Stimulated activated naive CD8-positive, alpha-beta T cell treated with anti-CD3 and anti-CD28 coated beads, Interleukin-15, Interleukin-2, amounts not matched to agents 100 ng/mL and 50 ng/mL, for 24 hours (primary cell): ENCODE data around the gene SELENOV.

Source experiments
- H3K27ac Mint-ChIP-seq: one replicate; pipeline ENCODE4 v1.8.0; 2021; ENCODE audit warnings: mild to moderate bottlenecking, mixed read lengths
- H3K27me3 Mint-ChIP-seq: one replicate; pipeline ENCODE4 v1.8.0; 2021; ENCODE audit warnings: mixed read lengths
- H3K36me3 Mint-ChIP-seq: one replicate; pipeline ENCODE4 v1.8.0; 2021; ENCODE audit warnings: low read depth, mixed read lengths
- H3K4me1 Mint-ChIP-seq: one replicate; pipeline ENCODE4 v1.8.0; 2021; ENCODE audit warnings: low read depth, mixed read lengths
- H3K4me3 Mint-ChIP-seq: one replicate; pipeline ENCODE4 v1.8.0; 2021; ENCODE audit warnings: mild to moderate bottlenecking, mixed read lengths
- H3K9me3 Mint-ChIP-seq: one replicate; pipeline ENCODE4 v1.8.0; 2021; ENCODE audit warnings: mixed read lengths

The SELENOV gene

DNA sequence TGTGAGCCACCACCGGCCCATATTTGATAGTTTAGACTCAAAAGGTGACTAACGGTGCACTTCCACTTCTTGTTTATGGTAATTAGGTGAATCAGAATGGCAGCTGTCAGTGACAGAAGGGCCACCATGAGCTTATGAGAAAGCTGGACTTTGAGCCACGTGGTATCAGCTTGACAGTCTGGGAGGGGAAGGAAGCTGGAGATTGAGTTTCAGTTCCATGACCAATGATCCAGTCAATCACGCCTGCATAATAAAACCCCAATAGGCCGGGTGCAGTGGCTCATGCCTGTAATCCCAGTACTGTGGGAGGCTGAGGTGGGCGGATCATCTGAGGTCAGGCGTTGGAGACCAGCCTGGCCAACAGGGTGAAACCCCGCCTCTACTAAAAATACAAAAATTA, 9.6 kb downstream of the SELENOV start:
- Mint-ChIP-seq H3K27ac (no peak overlapping the region), H3K36me3 (peaks cover 9% of the 10 kb centered on the region)

DNA sequence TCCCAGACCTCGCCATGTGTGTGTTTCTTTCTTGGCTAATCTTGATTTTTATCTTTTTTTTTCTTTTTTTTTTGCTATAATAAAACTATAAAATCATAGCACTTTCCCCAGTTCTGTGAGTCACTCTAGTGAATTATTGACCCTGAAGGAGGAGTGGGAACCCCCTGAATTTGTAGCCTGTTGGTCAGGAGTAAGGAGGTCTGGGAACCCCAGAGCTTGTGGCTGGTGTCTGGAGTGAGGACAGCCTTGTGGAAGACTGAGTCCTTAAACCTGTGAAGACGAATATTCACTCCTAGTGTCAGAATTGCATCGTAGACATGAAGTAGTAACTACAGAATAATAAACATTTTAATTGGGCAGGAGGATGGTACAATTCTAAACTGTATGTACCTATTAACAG, 10.3 kb downstream of the SELENOV start:
- Mint-ChIP-seq H3K36me3 (peaks cover 9% of the 10 kb centered on the region), H3K4me3 (no peak overlapping the region), H3K27me3 (no peaks in the 10 kb centered on the region), H3K9me3 (no peaks in the 10 kb centered on the region), H3K27ac (no peak overlapping the region), H3K4me1 (peaks cover 13% of the 10 kb centered on the region)

More for the DNA sequence above, 9.6 kb downstream of the SELENOV start:
- Mint-ChIP-seq H3K27me3 (no peaks in the 10 kb centered on the region), H3K4me1 (peaks cover 13% of the 10 kb centered on the region), H3K4me3 (no peak overlapping the region), H3K9me3 (no peaks in the 10 kb centered on the region)

DNA sequence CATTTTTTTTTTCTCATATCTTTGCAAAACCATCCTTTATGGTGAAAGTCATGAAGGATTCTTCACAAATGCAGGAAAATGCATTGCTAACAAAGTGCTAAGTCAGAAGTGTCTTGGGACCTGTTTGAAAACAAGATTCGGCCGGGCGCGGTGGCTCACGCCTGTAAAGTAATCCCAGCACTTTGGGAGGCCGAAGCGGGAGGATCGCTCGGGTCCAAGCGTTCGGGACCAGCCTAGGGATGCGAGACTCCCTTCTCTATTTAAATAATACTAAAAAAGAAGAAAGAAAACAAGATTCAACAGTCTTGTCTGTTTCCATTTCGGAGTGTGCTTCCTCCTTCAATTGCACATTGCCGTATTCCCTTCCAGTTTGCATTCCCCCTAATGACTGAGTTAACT, 16.9 kb downstream of the SELENOV start:
- no peaks in the 10 kb centered on the region for H3K9me3 Mint-ChIP-seq
- no peaks in the 10 kb centered on the region for H3K27me3 Mint-ChIP-seq
- H3K27ac Mint-ChIP-seq, result peak overlapping the region; percentile 73
- peak overlapping the region; percentile 92 for H3K4me3 Mint-ChIP-seq
- peaks cover 6% of the 10 kb centered on the region for H3K36me3 Mint-ChIP-seq
- peaks cover 29% of the 10 kb centered on the region for H3K4me1 Mint-ChIP-seq

DNA sequence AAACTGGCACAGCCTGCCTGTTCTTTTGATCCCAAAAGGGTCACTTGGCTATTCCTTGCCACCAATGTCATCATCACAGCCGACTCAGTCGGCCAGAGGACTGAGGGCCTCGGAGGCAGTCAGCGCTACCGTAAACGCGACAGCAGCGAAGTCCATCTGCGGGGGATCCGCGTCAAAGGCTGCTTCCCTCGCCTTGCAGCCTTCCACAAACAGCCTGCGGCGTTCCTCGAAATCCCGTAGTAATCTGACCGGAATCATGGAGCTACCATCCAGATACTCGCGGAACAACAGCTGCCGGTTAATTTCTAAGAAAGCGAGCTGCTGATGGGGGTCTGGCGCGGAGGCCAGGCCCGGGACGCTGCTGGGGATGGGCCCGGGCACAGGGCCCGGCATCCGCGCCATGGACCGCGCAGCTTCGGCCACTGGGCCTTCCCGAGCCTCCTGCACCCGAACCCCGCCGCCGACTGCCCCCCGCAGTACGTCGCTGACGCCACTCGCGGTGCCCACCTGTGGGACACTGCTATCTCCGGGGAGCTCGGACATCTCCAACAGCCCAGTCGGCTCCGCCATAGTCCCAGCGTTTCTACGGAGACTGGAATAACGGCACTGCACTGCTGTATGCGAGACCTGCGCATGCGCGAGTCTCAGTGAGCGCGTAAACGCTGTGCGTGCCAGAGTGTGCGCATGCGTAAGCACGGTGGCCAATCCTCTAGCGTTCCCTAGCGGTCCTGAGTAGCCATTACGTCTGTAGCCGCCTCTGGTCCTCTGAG, 17.5 kb downstream of the SELENOV start, which contains the start of gene EID2B:
Gene EID2B, minus strand, starts transcription at position 620 of the 770 bp plus-strand sequence. Its CDS starts 50 bp downstream, at position 570.
- Mint-ChIP-seq H3K27me3 (no peaks in the 10 kb centered on the region), H3K27ac (peak within 1 kb of the TSS; percentile 73), H3K36me3 (peaks cover 6% of the 10 kb centered on the region), H3K9me3 (no peaks in the 10 kb centered on the region), H3K4me3 (peak within 1 kb of the TSS; percentile 92), H3K4me1 (peaks cover 31% of the 10 kb centered on the region)

DNA sequence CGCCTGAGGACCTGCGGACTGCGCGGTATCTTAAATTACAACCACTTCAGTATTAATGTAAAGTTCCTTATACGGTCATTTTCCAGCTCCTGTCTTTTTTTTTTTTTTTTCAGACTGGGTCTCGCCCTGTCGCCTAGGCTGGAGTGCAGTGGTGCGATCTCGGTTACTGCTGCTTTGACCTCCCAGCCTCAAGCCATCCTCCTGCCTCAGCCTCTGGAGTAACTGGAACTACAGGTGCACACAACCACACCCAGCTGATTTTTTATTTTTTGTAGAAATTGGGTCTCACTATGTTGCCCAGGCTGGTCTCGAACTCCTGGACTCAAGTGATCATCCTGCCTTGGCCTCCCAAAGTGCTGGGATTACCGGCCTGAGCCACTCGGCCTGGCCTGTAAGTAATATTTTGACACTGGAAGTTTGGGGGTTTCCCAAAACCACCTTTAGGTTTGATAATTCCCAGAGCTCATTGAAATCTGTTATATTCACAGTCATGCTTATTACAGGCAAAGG, 18.1 kb downstream of the SELENOV start:
- Mint-ChIP-seq H3K4me1 (peaks cover 38% of the 10 kb centered on the region), H3K27ac (peak overlapping the region; percentile 72)

DNA sequence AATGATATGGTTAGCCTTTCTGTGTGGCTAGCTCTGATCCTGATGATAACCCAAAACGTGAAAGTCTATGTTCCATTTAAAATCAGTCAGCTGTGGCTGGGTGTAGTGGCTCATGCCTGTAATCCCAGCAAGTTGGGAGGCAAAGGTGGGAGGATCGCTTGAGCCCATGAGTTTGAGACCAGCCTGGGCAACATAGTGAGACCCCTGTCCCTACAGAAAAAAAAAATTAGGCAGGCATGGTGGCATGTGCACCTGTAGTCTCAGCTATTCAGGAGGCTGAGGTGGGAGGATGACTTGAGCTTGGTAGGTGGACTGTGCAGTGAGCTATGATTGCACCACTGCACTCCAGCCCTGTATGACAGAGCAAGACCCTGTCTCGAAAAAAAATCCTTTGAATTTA, 18.9 kb downstream of the SELENOV start:
- peaks cover 40% of the 10 kb centered on the region for H3K4me1 Mint-ChIP-seq
- H3K36me3 Mint-ChIP-seq, result peaks cover 6% of the 10 kb centered on the region
- no peaks in the 10 kb centered on the region for H3K9me3 Mint-ChIP-seq
- H3K4me3 Mint-ChIP-seq, result no peak overlapping the region
- no peaks in the 10 kb centered on the region for H3K27me3 Mint-ChIP-seq
- no peak overlapping the region for H3K27ac Mint-ChIP-seq

More for the DNA sequence above, 18.1 kb downstream of the SELENOV start:
- Mint-ChIP-seq H3K27me3 (no peaks in the 10 kb centered on the region), H3K9me3 (no peaks in the 10 kb centered on the region), H3K36me3 (peaks cover 7% of the 10 kb centered on the region), H3K4me3 (peak overlapping the region; percentile 92)

DNA sequence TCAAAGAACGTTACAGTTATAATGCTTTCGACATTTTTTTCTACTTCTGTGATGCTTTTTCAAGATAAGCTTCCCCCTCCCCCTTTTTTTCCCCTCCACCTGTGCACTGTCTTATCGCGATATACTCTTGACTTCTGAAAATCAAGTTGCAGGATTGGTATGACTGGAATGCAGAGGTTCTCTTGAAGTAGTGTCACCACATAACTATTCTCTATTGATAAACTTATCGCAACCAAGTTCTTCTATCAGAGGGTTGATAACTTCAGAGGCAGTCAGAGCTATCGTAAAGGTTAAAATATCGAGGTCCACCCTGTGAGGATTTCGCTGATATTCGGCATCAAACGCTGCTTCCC, 24.2 kb downstream of the SELENOV start:
- Mint-ChIP-seq H3K27me3 (no peaks in the 10 kb centered on the region), H3K9me3 (no peaks in the 10 kb centered on the region), H3K27ac (peak overlapping the region; percentile 91), H3K36me3 (peaks cover 6% of the 10 kb centered on the region), H3K4me1 (peaks cover 52% of the 10 kb centered on the region), H3K4me3 (peak overlapping the region; percentile 86)

DNA sequence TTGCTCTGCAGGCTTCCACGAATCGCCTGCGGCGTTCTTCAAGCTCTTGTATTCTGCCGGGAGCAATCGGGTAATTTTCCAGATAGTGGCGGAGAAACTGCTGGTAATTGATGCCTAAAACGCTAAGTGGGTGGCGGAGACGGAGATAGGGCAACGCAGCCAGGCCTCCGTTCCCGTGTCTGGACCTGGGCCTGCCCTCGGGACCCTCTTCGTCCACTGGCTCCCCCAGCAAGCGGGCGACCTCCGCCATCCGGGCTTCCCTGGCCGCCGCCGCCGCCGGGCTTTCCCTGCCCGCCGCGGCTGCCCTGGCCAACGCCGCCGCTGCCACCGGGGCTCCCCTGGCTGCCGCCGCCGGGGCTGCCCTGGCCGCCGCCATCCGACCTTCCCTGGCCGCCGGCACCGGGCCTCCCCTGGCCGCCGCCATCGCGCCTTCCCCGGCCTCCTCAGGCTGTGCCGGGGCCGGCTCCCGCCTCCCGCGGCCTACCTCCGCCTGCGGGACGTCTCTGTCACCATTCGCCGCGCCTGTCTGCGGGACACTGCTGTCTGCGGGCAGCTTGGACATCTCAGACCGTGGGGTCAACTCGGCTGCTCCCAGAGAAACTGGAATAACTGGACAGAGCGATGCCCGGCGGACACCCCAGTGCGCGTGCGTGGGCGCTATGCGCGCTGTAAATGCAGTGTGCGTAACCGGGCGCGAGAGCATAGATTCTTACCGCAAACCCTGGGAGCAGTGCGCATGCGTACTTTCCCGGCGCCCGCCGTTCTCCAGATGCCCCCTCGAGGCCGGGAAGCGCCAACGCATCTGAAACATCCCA, 24.8 kb downstream of the SELENOV start, which contains the start of gene EID2:
Gene EID2, minus strand, starts transcription at position 644 of the 815 bp plus-strand sequence. Its CDS starts 82 bp downstream, at position 562.
- H3K9me3 Mint-ChIP-seq, result no peaks in the 10 kb centered on the region
- H3K4me1 Mint-ChIP-seq, result peaks cover 58% of the 10 kb centered on the region
- peaks cover 6% of the 10 kb centered on the region for H3K36me3 Mint-ChIP-seq
- H3K27ac Mint-ChIP-seq, result peak within 1 kb of the TSS; percentile 92
- H3K4me3 Mint-ChIP-seq, result peak within 1 kb of the TSS; percentile 86
- H3K27me3 Mint-ChIP-seq, result no peaks in the 10 kb centered on the region

DNA sequence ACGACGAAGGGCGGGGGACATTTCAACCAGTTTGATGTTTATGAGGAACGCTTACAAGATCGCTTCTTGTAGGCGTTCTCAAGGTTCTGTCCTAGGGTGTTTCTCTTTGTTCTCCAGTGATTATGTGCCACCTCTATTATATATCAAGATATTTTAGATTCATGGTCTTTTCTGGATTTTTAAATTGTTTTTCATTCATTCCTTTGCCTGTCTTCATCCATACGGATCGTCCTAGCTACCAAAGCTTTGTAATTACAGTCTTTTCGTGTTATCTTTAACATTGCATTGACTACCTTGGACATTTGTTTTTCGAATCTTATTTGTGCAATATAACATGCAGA, 25.4 kb downstream of the SELENOV start:
- Mint-ChIP-seq H3K4me1 (peaks cover 62% of the 10 kb centered on the region), H3K4me3 (peak overlapping the region; percentile 86), H3K27me3 (no peaks in the 10 kb centered on the region), H3K36me3 (peaks cover 6% of the 10 kb centered on the region), H3K9me3 (no peaks in the 10 kb centered on the region), H3K27ac (peak overlapping the region; percentile 92)

DNA sequence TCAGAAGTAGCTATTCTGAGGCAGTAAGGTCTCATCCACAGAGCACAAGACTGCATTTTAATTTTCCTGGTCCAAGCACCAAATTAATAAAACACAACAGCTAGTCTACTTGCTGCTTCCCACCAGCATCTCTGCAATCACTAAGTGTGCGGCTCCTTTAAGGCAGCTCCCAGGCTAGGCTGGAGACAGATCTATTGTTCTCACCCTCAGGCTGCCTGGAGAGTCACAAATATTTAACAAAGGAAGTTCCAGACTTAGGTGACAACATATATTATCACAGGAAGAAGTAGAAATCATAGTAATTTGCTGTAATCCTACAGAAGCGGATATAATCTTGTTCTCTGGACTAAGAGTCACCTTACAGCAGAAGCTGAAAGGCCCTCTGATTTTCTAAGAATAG, 27.3 kb downstream of the SELENOV start:
- no peak overlapping the region for H3K27ac Mint-ChIP-seq
- H3K4me1 Mint-ChIP-seq, result peaks cover 66% of the 10 kb centered on the region
- H3K27me3 Mint-ChIP-seq, result no peaks in the 10 kb centered on the region
- H3K4me3 Mint-ChIP-seq, result no peak overlapping the region
- H3K36me3 Mint-ChIP-seq, result peaks cover 6% of the 10 kb centered on the region
- no peaks in the 10 kb centered on the region for H3K9me3 Mint-ChIP-seq

DNA sequence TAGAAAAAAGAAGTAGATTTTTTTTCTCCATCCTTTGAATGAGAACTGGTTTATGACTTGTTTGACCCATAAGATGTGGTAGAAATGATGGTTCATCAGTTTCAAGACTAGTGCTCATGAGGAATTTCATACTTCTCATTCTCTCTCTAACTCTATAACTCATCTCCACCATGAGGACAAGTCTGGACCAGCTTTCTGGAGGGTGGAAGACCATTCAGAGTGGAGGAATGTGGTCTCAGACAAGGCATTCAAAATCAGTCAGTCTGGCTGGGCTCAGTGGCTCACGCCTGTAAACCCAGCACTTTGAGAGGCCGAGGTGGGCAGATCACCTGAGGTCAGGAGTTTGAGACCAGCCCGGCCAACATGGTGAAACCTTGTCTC, 28.5 kb downstream of the SELENOV start:
- H3K4me1 Mint-ChIP-seq, result peaks cover 54% of the 10 kb centered on the region
- H3K27ac Mint-ChIP-seq, result peak overlapping the region; percentile 67
- no peaks in the 10 kb centered on the region for H3K27me3 Mint-ChIP-seq
- no peaks in the 10 kb centered on the region for H3K9me3 Mint-ChIP-seq
- H3K36me3 Mint-ChIP-seq, result peaks cover 1% of the 10 kb centered on the region
- no peak overlapping the region for H3K4me3 Mint-ChIP-seq

DNA sequence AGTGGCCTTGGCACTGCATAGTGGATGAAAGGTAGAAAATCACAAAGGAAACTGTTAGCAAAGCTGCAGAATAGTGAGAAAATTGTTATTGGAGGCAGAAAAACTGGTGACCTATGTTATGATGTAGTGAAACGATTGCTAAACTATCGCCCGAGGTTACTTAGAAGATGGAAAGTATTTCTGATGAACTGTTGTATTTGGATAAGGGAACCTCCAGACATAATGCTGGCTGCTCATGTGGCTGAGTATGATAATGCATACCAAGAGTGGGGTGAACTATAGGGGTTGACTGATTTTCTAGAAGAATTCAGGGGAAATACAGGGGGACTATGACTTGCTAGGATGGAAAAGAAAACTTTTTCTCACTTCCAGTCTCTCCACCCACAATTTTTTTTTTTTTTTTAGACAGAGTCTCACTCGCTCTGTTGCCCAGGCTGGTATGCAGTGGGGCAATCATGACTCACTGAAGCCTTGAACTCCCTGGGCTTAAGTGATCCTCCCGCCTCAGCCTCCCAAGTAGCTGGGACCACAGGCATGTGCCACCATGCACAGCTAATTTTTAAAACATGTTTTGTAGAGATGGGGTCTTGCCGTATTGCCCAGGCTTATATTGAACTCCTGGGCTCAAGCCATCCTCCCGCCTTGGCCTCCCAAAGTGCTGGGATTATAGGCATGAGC, 29.4 kb downstream of the SELENOV start:
- Mint-ChIP-seq H3K27ac (peak overlapping the region; percentile 67), H3K9me3 (no peaks in the 10 kb centered on the region), H3K4me3 (no peak overlapping the region), H3K27me3 (no peaks in the 10 kb centered on the region), H3K36me3 (no peaks in the 10 kb centered on the region), H3K4me1 (peaks cover 46% of the 10 kb centered on the region)

DNA sequence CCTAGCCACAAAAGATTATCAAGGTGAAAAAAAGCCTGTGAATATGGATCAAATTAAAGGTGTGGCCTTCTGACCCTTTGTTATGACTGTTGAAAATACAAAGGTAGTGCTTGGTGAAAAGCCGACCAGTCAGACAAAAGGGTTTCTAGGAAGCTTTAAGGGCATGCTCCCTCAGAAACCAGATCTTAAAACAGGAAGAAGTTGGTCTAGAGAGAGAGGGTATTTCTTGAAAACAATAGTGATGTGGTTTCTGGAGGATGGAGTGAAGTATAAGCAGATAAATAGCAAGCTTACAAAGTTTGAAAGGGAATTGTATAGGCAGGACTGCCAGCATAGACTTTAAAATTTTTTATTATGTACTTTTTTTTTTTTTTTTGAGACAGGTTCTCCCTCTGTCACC, 30.0 kb downstream of the SELENOV start:
- no peak overlapping the region for H3K4me3 Mint-ChIP-seq
- peaks cover 45% of the 10 kb centered on the region for H3K4me1 Mint-ChIP-seq
- no peaks in the 10 kb centered on the region for H3K9me3 Mint-ChIP-seq
- H3K27me3 Mint-ChIP-seq, result no peaks in the 10 kb centered on the region
- H3K36me3 Mint-ChIP-seq, result no peaks in the 10 kb centered on the region
- peak overlapping the region; percentile 22 for H3K27ac Mint-ChIP-seq

DNA sequence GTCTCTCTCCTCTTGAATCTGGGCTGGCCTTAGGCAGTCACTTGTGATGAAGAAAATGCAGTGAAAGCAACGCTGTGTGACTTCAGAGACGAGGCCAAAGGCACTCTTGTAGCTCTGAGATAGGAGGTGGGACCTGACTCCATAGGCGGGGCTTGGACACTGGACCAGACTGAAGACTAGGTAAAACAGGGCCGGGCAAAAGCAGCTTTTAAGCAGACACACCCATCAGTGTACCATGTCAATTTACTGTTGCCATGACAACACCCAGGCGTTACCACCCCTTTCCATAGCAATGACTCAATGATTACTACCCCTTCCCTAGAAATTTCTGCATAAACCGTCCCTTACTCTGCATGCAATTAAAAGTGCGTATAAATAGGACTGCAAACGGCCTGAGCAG, 31.7 kb downstream of the SELENOV start:
- H3K27me3 Mint-ChIP-seq, result no peaks in the 10 kb centered on the region
- peaks cover 35% of the 10 kb centered on the region for H3K4me1 Mint-ChIP-seq
- H3K27ac Mint-ChIP-seq, result no peak overlapping the region
- H3K4me3 Mint-ChIP-seq, result no peak overlapping the region
- no peaks in the 10 kb centered on the region for H3K9me3 Mint-ChIP-seq
- no peaks in the 10 kb centered on the region for H3K36me3 Mint-ChIP-seq

DNA sequence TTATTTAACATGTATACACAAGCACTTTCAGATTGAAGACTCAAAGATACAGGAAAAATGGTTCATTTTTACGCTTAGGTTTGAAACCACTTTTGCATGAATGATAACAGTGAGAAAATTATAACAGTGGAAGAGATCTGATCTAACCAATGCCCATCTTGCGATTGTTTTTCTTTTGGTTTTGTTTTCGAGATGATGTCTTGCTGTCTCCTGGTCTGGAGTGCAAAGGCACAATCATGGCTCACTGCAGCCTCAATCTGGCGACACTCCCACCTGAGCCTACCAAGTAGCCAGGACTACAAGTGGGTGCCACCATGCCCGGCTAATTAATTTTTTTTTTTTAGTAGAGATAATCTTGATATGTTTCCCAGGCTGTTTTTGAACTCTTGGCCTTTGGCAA, 35.3 kb downstream of the SELENOV start:
- Mint-ChIP-seq H3K4me1 (peaks cover 15% of the 10 kb centered on the region), H3K27me3 (no peaks in the 10 kb centered on the region), H3K27ac (no peak overlapping the region)

More for the DNA sequence above, 35.3 kb downstream of the SELENOV start:
- no peaks in the 10 kb centered on the region for H3K9me3 Mint-ChIP-seq
- no peak overlapping the region for H3K4me3 Mint-ChIP-seq
- H3K36me3 Mint-ChIP-seq, result no peaks in the 10 kb centered on the region
